Measurements from ENCODE around the gene DLGAP1. TPM values are rescaled to one million over a fixed set of nuclear protein-coding genes. Genes with fewer than 3 reads are reported as not detected.

DLGAP1 gene
- total RNA-seq, 1 experiment from 2014 or later = 23.0 TPM

GRCh38 chr18:3692691-3693090 is 762.4 kb downstream of the DLGAP1 start (continued):
- TF ChIP-seq HMGXB4 (CRISPR knock-in tag; IDR thresholded peaks at IDR 0.05) (no peak), IRF2 (CRISPR knock-in tag; IDR thresholded peaks at IDR 0.05; ENCODE audit: borderline replicate concordance, low read depth) (no peak), SOX15 (CRISPR knock-in tag; IDR thresholded peaks at IDR 0.05) (no peak), ATF3 (CRISPR knock-in tag; conservative IDR thresholded peaks at IDR 0.05) (no peak)

- DNase-seq (ENCODE audit: low spot score) = no peak
- no peak for ATAC-seq
- POLR2A ChIA-PET = no interaction called here
- TF ChIP-seq RELA (CRISPR knock-in tag; IDR thresholded peaks at IDR 0.05; ENCODE audit: borderline replicate concordance) = no peak
- no peak for TF ChIP-seq MYBL2 (CRISPR knock-in tag; IDR thresholded peaks at IDR 0.05)
- no peak for TF ChIP-seq NR2C2 (CRISPR knock-in tag; IDR thresholded peaks at IDR 0.05)
- TF ChIP-seq SOX15 (CRISPR knock-in tag; IDR thresholded peaks at IDR 0.05) = no peak
- TF ChIP-seq ZNF425 (CRISPR knock-in tag; conservative IDR thresholded peaks at IDR 0.05) = no peak
- no peak for TF ChIP-seq USF2 (CRISPR knock-in tag; IDR thresholded peaks at IDR 0.05)
- Mint-ChIP-seq H3K27me3 (ENCODE audit: low read depth) (no peaks in the 10 kb centered on the region; the same call in 1 of the 2 replicates), H3K4me3 (no peak overlapping the region), H3K36me3 (peaks cover 9% of the 10 kb centered on the region), H3K9me3 (peaks cover 30% of the 10 kb centered on the region), H3K4me1 (peaks cover 16% of the 10 kb centered on the region), H3K27ac (no peak overlapping the region)
- CTCF ChIA-PET = interaction anchor here (0.8 to 4.1 kb wide), 5 partner anchors 11 to 395 kb away, joined by 3 to 20 read pairs (median 5); no protein-coding TSS in a partner anchor
Observed at GRCh38 chr18:3692113-3692621, 762.9 kb downstream of the DLGAP1 start.

- DNase-seq (ENCODE audit: low spot score) = no peak
- TF ChIP-seq ATF1 (CRISPR knock-in tag; IDR thresholded peaks at IDR 0.05) = no peak
- no peak for TF ChIP-seq FOXJ3 (CRISPR knock-in tag; IDR thresholded peaks at IDR 0.05; ENCODE audit: borderline replicate concordance)
- no peak for TF ChIP-seq EMX1 (CRISPR knock-in tag; IDR thresholded peaks at IDR 0.05)
- no peak for TF ChIP-seq RORB (CRISPR knock-in tag; IDR thresholded peaks at IDR 0.05)
- no peak for TF ChIP-seq IRF2 (CRISPR knock-in tag; IDR thresholded peaks at IDR 0.05; ENCODE audit: borderline replicate concordance, low read depth)
- TF ChIP-seq USF2 (CRISPR knock-in tag; IDR thresholded peaks at IDR 0.05) = no peak
- no peak for TF ChIP-seq CTCF (IDR thresholded peaks at IDR 0.05)
- TF ChIP-seq NFE2L1 (CRISPR knock-in tag; IDR thresholded peaks at IDR 0.05) = no peak
- TF ChIP-seq JUN (CRISPR knock-in tag; IDR thresholded peaks at IDR 0.05) = no peak
- no peak for TF ChIP-seq ZNF671 (CRISPR knock-in tag; IDR thresholded peaks at IDR 0.05)
- no peak for TF ChIP-seq CREM (CRISPR knock-in tag; IDR thresholded peaks at IDR 0.05)
- TF ChIP-seq ZNF138 (CRISPR knock-in tag; conservative IDR thresholded peaks at IDR 0.05) = no peak
- no peak for TF ChIP-seq E2F1 (CRISPR knock-in tag; IDR thresholded peaks at IDR 0.05)
- TF ChIP-seq PREB (CRISPR knock-in tag; IDR thresholded peaks at IDR 0.05; ENCODE audit: borderline replicate concordance) = no peak
- no peak for TF ChIP-seq CDX4 (CRISPR knock-in tag; IDR thresholded peaks at IDR 0.05; ENCODE audit: borderline replicate concordance)
Observed at GRCh38 chr18:3691705-3692104, 763.4 kb downstream of the DLGAP1 start.

More at GRCh38 chr18:3691705-3692104, 763.4 kb downstream of the DLGAP1 start:
- H3K9me3 Mint-ChIP-seq = peaks cover 32% of the 10 kb centered on the region
- no peaks in the 10 kb centered on the region; the same call in 1 of the 2 replicates for H3K27me3 Mint-ChIP-seq (ENCODE audit: low read depth)
- CTCF ChIA-PET = interaction anchor here (0.8 to 4.1 kb wide), 5 partner anchors 12 to 395 kb away, joined by 3 to 20 read pairs (median 3); no protein-coding TSS in a partner anchor
- H3K4me3 Mint-ChIP-seq = no peak overlapping the region
- H3K27ac Mint-ChIP-seq = no peak overlapping the region
- H3K4me1 Mint-ChIP-seq = peaks cover 16% of the 10 kb centered on the region
- H3K36me3 Mint-ChIP-seq = peaks cover 14% of the 10 kb centered on the region
- POLR2A ChIA-PET = no interaction called here
- no peak for ATAC-seq

Data from WTC11 (cell line).